IMR-90 (cell line): Measurements from ENCODE around the gene PPP6C. TPM values are rescaled to one million over a fixed set of nuclear protein-coding genes. Genes with fewer than 3 reads are reported as not detected.

Source experiments
- ATAC-seq: fragments of 200-7000 bp; cut with Tn5 transposase; 2 replicates; pipeline ENCODE4 v1.9.1; 2020; ENCODE audit warnings: low read depth, mild to moderate bottlenecking, moderate library complexity
- BruUV-seq: library from RNA; stranded (reverse); fragments of 400-500 nt; replicated peaks from 2 replicates; lab custom pipeline; 2021; lab: Mats Ljungman, UMichigan
- CTCF ChIA-PET: fragments of 300-600 bp; formaldehyde crosslinking; extraction: SDS; loops from one replicate; lab custom pipeline; 2021; ENCODE audit warnings: antibody characterized with exemption; lab: Yijun Ruan, JAX
- POLR2A ChIA-PET: fragments of 300-600 bp; sonication (Branson Sonifier 250); formaldehyde crosslinking; loops from one replicate; lab custom pipeline; 2022; ENCODE audit warnings: antibody characterized with exemption; ENCODE audit not compliant: unreplicated experiment; lab: Charles Lee
- DNase-seq: peaks from one replicate; pipeline ENCODE4 v3.0.0; 2013
- H2AFZ ChIP-seq: replicated peaks from 2 replicates; pipeline ENCODE3; 2013; ENCODE audit warnings: low read length, mild to moderate bottlenecking; ENCODE audit not compliant: poor library complexity
- H2AK5ac ChIP-seq: 2 replicates; pipeline ENCODE4 v1.6.1; 2013; ENCODE audit warnings: low read depth, low read length, inconsistent platforms
- H2AK9ac ChIP-seq: replicated peaks from 2 replicates; pipeline ENCODE3; 2013; ENCODE audit warnings: mild to moderate bottlenecking, low read depth, low read length, moderate library complexity; ENCODE audit not compliant: poor library complexity
- H2BK120ac ChIP-seq: 2 replicates; pipeline ENCODE4 v1.6.1; 2013; ENCODE audit warnings: low read depth, low read length, inconsistent platforms
- H2BK15ac ChIP-seq: 3 replicates; pipeline ENCODE4 v1.6.1; 2013; ENCODE audit warnings: low read depth, low read length, inconsistent platforms
- H2BK20ac ChIP-seq: 2 replicates; pipeline ENCODE4 v1.6.1; 2013; ENCODE audit warnings: low read depth, mild to moderate bottlenecking, inconsistent platforms, low read length, moderate library complexity
- H2BK5ac ChIP-seq: 2 replicates; pipeline ENCODE4 v1.6.1; 2013; ENCODE audit warnings: mild to moderate bottlenecking, low read depth, low read length, inconsistent platforms; ENCODE audit not compliant: poor library complexity, severe bottlenecking
- H3K14ac ChIP-seq: replicated peaks from 2 replicates; pipeline ENCODE4 v1.6.1; 2013; ENCODE audit warnings: low read depth, low read length, inconsistent platforms
- H3K18ac ChIP-seq: 2 replicates; pipeline ENCODE4 v1.6.1; 2013; ENCODE audit warnings: low read depth, low read length, control low read depth
- H3K23ac ChIP-seq: 2 replicates; pipeline ENCODE4 v1.6.1; 2013; ENCODE audit warnings: low read depth, low read length, inconsistent platforms
- H3K27ac ChIP-seq: 2 replicates; pipeline ENCODE4 v1.5.1; 2013; ENCODE audit warnings: mild to moderate bottlenecking, control low read depth, low read length; ENCODE audit not compliant: insufficient read depth
- H3K27me3 ChIP-seq: 2 replicates; pipeline ENCODE4 v1.6.1; 2013; ENCODE audit warnings: low read length; ENCODE audit not compliant: control insufficient read depth, insufficient read depth
- H3K36me3 ChIP-seq: 2 replicates; pipeline ENCODE4 v1.6.1; 2013; ENCODE audit warnings: low read length, mixed read lengths; ENCODE audit not compliant: control insufficient read depth, insufficient read depth
- H3K4ac ChIP-seq: 2 replicates; pipeline ENCODE4 v1.6.1; 2013; ENCODE audit warnings: low read depth, low read length, inconsistent platforms
- H3K4me1 ChIP-seq: 2 replicates; pipeline ENCODE4 v1.6.1; 2013; ENCODE audit warnings: low read length, mixed read lengths; ENCODE audit not compliant: control insufficient read depth, insufficient read depth
- H3K4me2 ChIP-seq: 2 replicates; pipeline ENCODE4 v1.6.1; 2013; ENCODE audit warnings: low read depth, mild to moderate bottlenecking, control low read depth, low read length, moderate library complexity
- H3K4me3 ChIP-seq: 2 replicates; pipeline ENCODE4 v1.5.1; 2013; ENCODE audit warnings: low read depth, mild to moderate bottlenecking, control low read depth, low read length, moderate library complexity; ENCODE audit not compliant: insufficient read depth
- H3K56ac ChIP-seq: 2 replicates; pipeline ENCODE4 v1.6.1; 2013; ENCODE audit warnings: low read length, inconsistent platforms; ENCODE audit not compliant: insufficient read depth; ENCODE audit errors: extremely low read depth
- H3K79me1 ChIP-seq, 2 experiments: 2 replicates each; pipeline ENCODE4 v1.6.1; 2013; ENCODE audit warnings: low read length in 2 of 2, inconsistent platforms in 1 of 2, low read depth in 1 of 2
- H3K9ac ChIP-seq: 2 replicates; pipeline ENCODE4 v1.6.1; 2013; ENCODE audit warnings: low read depth, low read length, control low read depth
- H3K9me1 ChIP-seq: 2 replicates; pipeline ENCODE4 v1.6.1; 2013; ENCODE audit warnings: low read length, inconsistent platforms; ENCODE audit not compliant: insufficient read depth
- H3K9me3 ChIP-seq: 2 replicates; pipeline ENCODE4 v1.6.1; 2013; ENCODE audit warnings: low read length; ENCODE audit not compliant: control insufficient read depth, insufficient read depth
- H4K20me1 ChIP-seq: 2 replicates; pipeline ENCODE4 v1.6.1; 2013; ENCODE audit warnings: low read length, inconsistent platforms; ENCODE audit not compliant: insufficient read depth
- H4K5ac ChIP-seq: 2 replicates; pipeline ENCODE4 v1.6.1; 2013; ENCODE audit warnings: mild to moderate bottlenecking, low read depth, low read length, control low read depth
- H4K8ac ChIP-seq, 2 experiments: 2 replicates each; pipeline ENCODE4 v1.6.1; 2013; ENCODE audit warnings: low read depth in 2 of 2, low read length in 2 of 2, control low read depth in 1 of 2, inconsistent platforms in 1 of 2
- H4K91ac ChIP-seq: 2 replicates; pipeline ENCODE4 v1.6.1; 2013; ENCODE audit warnings: low read depth, low read length, inconsistent platforms; ENCODE audit not compliant: insufficient read depth
- BHLHE40 ChIP-seq: fragments of 150-350 bp; IDR thresholded peaks from 2 replicates; pipeline ENCODE4 v1.6.1; 2016; ENCODE audit warnings: mild to moderate bottlenecking, low read depth, low read length
- FOS ChIP-seq: fragments of 150-350 bp; IDR thresholded peaks from 2 replicates; pipeline ENCODE4 v1.6.1; 2016; ENCODE audit warnings: low read depth, low read length
- MAZ ChIP-seq: IDR thresholded peaks from 2 replicates; pipeline ENCODE4 v1.6.1; 2012; ENCODE audit warnings: low read depth, mild to moderate bottlenecking, low read length, improper control_type of control experiment, moderate library complexity, borderline replicate concordance
- MXI1 ChIP-seq: IDR thresholded peaks from 2 replicates; pipeline ENCODE4 v1.6.1; 2012; ENCODE audit warnings: low read depth, mild to moderate bottlenecking, low read length, moderate library complexity, borderline replicate concordance
- RAD21 ChIP-seq: IDR thresholded peaks from 2 replicates; pipeline ENCODE4 v1.6.1; 2012; ENCODE audit warnings: low read length, improper control_type of control experiment
- RFX5 ChIP-seq: IDR thresholded peaks from 2 replicates; pipeline ENCODE4 v1.8.0; 2012; ENCODE audit warnings: low read depth, mild to moderate bottlenecking, low read length, moderate library complexity
- SMC3 ChIP-seq: fragments of 150-350 bp; IDR thresholded peaks from 2 replicates; pipeline ENCODE4 v1.6.1; 2016; ENCODE audit warnings: low read depth, mild to moderate bottlenecking, antibody characterized with exemption, low read length, moderate library complexity
- WGBS, 2 experiments: methylation state at CpG; one replicate each; pipeline versions ENCODE4 v1.1.5 to v1.1.7; 2013; ENCODE audit warnings: missing lambda C conversion rate in 2 of 2; ENCODE audit not compliant: insufficient read length in 1 of 2; ENCODE audit errors: extremely low coverage in 2 of 2; 5-methylcytosine and 5-hydroxymethylcytosine counted together
- dilution Hi-C: fragments of 300-500 bp; cut with HindIII; formaldehyde crosslinking; loops from one replicate; pipeline ENCODE4 v1.14.3; 2018; ENCODE audit warnings: low sequenced_read_pairs; ENCODE audit not compliant: unreplicated experiment
- in situ Hi-C: fragments of 300-500 bp; cut with MboI; formaldehyde crosslinking; loops from 3 replicates; pipeline ENCODE4 v1.14.3; 2019; ENCODE audit warnings: low sequenced_read_pairs, inconsistent platforms, mixed read lengths
- intact Hi-C: fragments of 100-400 bp; cut with micrococcal nuclease; formaldehyde crosslinking; loops from 2 replicates; pipeline ENCODE4 v1.10.0; 2022
- polyA plus RNA-seq, 3 experiments: library from polyadenylated mRNA; depleted of rRNA; stranded (reverse); fragments of >200 nt; gene quantifications; 2 replicates each; pipeline ENCODE4 v1.2.3, GENCODE V29; 2012; ENCODE audit warnings: low replicate concordance in 1 of 3
- total RNA-seq: library from RNA; depleted of rRNA; stranded (reverse); fragments of >200 nt; gene quantifications from 2 replicates; pipeline ENCODE4 v1.2.3, GENCODE V29; 2012
- TF ChIP-seq, protein P1 (sequence below): fragments of 150-350 bp; IDR thresholded peaks from 2 replicates; pipeline ENCODE4 v1.6.1; 2017; ENCODE audit warnings: mild to moderate bottlenecking, antibody characterized with exemption, low read length, low read depth

The PPP6C gene
- total and polyA plus RNA-seq, 2 of the 4 experiments (the other 2 are of a cell fraction), result 14.5 to 15.4 TPM

DNA sequence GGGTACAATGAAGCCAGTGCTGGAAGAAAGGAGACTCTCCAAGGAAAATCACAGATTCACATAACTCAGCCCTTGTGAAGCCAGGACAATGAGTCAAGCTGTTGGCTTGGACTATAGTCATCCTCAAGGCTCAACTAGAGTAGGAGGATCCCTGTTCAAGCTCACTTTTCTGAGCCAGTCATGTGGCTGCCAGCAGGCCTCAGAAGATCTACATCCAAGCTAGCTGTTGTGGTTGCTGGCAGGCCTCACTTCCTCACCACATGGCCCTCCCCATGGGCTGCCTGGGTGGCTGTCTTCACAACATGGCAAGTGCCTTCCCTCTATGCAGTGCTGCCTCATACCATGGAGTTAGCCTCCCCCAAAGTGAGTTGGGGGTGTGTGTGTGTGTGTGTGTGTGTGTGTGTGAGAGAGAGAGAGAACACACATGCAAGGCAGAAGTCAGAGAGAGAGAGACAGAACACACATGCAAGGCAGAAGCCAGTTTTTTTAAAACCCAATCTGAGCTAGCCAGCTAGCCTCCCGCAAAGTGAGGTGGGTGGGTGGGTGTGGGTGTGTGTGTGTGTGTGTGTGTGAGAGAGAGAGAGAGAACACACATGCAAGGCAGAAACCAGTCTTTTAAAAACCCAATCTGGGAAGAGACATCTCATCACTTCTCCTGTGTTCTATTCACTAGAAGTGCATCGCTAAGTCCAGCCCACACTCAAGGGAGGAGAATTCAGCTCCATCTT is 63.4 kb downstream of the PPP6C start:
- H3K36me3 ChIP-seq, result no peaks in the 10 kb centered on the region
- in situ Hi-C loops, result no loop called here

More for the DNA sequence above, 63.4 kb downstream of the PPP6C start:
- dilution Hi-C loops, result no loop called here
- peaks cover 8% of the 10 kb centered on the region for H3K4me1 ChIP-seq
- peak overlapping the region; percentile 30; the same call in 1 of the 2 replicates for H3K27ac ChIP-seq
- H4K91ac ChIP-seq, result peak overlapping the region; percentile 59; the same call in 1 of the 2 replicates
- ChIA-PET CTCF (interaction anchor here (0.9 to 1.3 kb wide), 2 partner anchors 12 to 14 kb away, joined by 3 to 4 read pairs; no protein-coding TSS in a partner anchor), POLR2A (interaction anchor here (0.6 kb wide), 3 partner anchors 12 to 712 kb away, joined by 3 to 13 read pairs (median 4); no protein-coding TSS in a partner anchor)
- intact Hi-C loops, result loop anchor here (1.0 kb wide), 1 partner anchor 11 kb away; no protein-coding TSS in a partner anchor
- no peak overlapping the region for H3K9ac ChIP-seq
- peak overlapping the region; percentile 12; the same call in 1 of the 2 replicates for H3K18ac ChIP-seq
- peaks cover 13% of the 10 kb centered on the region; the same call in 1 of the 2 replicates for H3K9me1 ChIP-seq
- H3K14ac ChIP-seq, result peak overlapping the region; percentile 30; the same call in 1 of the 2 replicates
- no peaks in the 10 kb centered on the region; the same call in 1 of the 2 replicates for H4K20me1 ChIP-seq
- H3K4me3 ChIP-seq, result no peak overlapping the region
- peak overlapping the region in 1 of 2 experiments; percentile 75; a peak in 2 of 4 replicates for H4K8ac ChIP-seq
- TF ChIP-seq MXI1, result peak; percentile 97
- peak; percentile 37; the same call in 1 of the 2 replicates for TF ChIP-seq FOS
- peak; percentile 47; the same call in 1 of the 2 replicates for TF ChIP-seq BHLHE40
- TF ChIP-seq, protein P1, sequence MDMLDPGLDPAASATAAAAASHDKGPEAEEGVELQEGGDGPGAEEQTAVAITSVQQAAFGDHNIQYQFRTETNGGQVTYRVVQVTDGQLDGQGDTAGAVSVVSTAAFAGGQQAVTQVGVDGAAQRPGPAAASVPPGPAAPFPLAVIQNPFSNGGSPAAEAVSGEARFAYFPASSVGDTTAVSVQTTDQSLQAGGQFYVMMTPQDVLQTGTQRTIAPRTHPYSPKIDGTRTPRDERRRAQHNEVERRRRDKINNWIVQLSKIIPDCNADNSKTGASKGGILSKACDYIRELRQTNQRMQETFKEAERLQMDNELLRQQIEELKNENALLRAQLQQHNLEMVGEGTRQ, result peak; percentile 87
- no peak for TF ChIP-seq RFX5
- TF ChIP-seq MAZ, result peak; percentile 91; the same call in 1 of the 2 replicates
- peak; percentile 20; the same call in 1 of the 2 replicates for TF ChIP-seq RAD21
- no peak for TF ChIP-seq SMC3
- H2BK20ac ChIP-seq, result peak overlapping the region; percentile 52; the same call in 1 of the 2 replicates
- DNase-seq (peak; percentile 100), ATAC-seq (peak; percentile 98)
- no peak overlapping the region; the same call in 1 of the 2 replicates for H3K4me2 ChIP-seq
- H3K27me3 ChIP-seq, result no peaks in the 10 kb centered on the region
- BruUV-seq, result no TSS peak
- peak overlapping the region; percentile 81 for H2AFZ ChIP-seq
- H2AK5ac ChIP-seq, result peak overlapping the region; percentile 90
- no peak overlapping the region for H3K56ac ChIP-seq
- peak overlapping the region; percentile 25; the same call in 1 of the 3 replicates for H2BK15ac ChIP-seq
- peak overlapping the region; percentile 54 for H2BK120ac ChIP-seq
- H3K79me1 ChIP-seq, result peaks cover 15 to 58% of the 10 kb centered on the region in 2 experiments
- H3K9me3 ChIP-seq, result no peaks in the 10 kb centered on the region
- no CpG with 5 or more reads among the region's 2 CpGs for WGBS, 2 experiments
- peak overlapping the region; percentile 77 for H2AK9ac ChIP-seq
- 0 out of 2 replicates have a peak overlapping the region, but pooled peaks have one; percentile 19 for H4K5ac ChIP-seq
- peak overlapping the region; percentile 84 for H3K4ac ChIP-seq
- H3K23ac ChIP-seq, result no peak overlapping the region
- peak overlapping the region; percentile 92 for H2BK5ac ChIP-seq
